GM21390 (cell line): ENCODE measurements around the gene FGGY.
A peak's percentile ranks its signal among the peaks of the same experiment; 100 is the strongest.

Experiments used
- ATAC-seq: cut with Tn5 transposase; IDR thresholded peaks from one replicate; pipeline ENCODE4 v1.9.1; 2021; ENCODE audit not compliant: unreplicated experiment

FGGY gene

DNA sequence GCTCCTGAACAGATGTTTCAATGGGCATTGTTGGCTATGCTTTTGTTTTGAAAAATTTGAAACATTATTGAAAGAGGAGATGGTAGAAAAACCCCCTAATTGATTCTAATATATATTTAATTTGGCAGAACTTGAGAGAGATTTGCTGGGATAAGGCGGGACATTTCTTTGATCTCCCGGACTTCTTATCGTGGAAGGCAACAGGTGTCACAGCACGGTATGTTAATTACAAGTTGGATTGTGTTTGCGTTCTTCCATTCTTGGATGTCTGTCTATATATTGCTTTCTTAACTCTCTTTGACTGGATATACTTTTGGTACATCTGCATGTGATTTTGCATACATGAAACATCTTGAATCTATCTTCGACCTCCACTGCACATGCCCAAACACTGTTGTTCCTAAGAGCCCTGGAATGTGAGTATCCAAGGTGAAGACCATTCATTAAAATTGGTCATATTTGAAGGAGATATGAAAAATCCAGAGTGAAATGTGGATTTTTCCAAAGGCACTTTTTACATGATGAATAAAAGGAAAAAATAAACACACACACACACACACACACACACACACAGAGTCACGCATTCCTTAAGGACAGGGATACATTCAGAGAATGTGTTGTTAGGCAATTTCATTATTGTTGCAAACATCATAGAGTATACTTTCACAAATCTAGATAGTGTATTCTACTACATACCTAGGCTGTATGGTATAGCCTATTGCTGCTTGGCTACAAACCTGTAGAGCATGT is 81.9 kb downstream of the FGGY start:
- ATAC-seq = no peak

DNA sequence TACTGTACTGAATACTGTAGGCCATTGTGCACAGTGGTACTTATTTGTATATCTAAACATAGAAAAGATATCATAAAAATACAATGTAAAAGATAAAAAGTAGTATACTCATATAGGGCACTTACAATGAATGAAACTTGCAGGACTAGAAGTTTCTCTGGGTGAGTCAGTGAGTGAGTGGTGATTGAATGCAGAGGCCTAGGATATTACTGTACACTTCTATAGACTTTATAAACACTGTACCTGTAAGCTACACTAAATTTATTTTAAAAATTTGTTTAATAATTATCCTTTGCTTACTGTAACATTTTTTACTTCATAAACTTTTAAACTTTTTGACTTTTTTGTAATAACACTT is 82.5 kb downstream of the FGGY start:
- ATAC-seq = no peak

DNA sequence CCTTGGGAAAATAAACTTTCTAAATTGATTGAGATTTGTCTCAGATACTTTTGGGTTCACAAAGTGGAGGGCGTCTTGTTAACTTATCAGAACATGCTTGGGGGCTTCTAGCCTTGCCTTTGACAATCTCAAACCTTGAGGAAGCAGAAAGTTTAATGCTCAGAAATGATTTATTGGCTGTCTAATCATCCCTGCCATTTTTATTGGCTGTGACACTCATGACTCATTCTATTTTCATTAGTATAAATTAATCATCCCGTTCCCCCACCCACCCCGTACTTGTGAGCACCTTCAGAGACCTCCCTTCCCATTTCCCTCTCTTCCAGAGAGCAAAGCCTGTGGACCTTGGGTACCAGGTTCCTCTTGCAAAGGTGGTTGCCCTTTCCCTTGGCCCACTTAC is 87.1 kb downstream of the FGGY start:
- no peak for ATAC-seq

DNA sequence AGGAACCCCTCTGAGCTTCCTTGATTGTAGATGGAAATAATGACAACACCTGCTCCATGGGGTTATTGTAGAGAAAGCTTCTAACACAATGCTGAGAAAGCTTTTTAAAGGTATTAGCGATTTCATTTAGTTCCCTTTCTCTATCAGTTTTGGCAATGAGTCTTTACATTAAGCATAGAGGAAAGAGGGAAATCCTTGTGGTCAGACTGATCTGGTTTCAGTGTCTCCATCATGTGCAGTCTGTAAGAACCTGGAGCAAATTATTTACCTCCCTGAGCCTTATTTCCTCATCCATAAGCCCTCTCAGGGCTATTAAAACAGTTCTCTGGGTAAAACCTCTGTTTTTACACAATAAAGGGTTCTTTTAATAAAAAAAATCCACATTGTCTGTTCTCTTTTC is 87.5 kb downstream of the FGGY start:
- ATAC-seq = no peak

- ATAC-seq = no peak
Observed at GRCh38 chr1:59388191-59388590, 91.3 kb downstream of the FGGY start.

- ATAC-seq = no peak
Observed at GRCh38 chr1:59389847-59390246, 93.0 kb downstream of the FGGY start.

GRCh38 chr1:59390307-59390706 is 93.4 kb downstream of the FGGY start:
- ATAC-seq = no peak

DNA sequence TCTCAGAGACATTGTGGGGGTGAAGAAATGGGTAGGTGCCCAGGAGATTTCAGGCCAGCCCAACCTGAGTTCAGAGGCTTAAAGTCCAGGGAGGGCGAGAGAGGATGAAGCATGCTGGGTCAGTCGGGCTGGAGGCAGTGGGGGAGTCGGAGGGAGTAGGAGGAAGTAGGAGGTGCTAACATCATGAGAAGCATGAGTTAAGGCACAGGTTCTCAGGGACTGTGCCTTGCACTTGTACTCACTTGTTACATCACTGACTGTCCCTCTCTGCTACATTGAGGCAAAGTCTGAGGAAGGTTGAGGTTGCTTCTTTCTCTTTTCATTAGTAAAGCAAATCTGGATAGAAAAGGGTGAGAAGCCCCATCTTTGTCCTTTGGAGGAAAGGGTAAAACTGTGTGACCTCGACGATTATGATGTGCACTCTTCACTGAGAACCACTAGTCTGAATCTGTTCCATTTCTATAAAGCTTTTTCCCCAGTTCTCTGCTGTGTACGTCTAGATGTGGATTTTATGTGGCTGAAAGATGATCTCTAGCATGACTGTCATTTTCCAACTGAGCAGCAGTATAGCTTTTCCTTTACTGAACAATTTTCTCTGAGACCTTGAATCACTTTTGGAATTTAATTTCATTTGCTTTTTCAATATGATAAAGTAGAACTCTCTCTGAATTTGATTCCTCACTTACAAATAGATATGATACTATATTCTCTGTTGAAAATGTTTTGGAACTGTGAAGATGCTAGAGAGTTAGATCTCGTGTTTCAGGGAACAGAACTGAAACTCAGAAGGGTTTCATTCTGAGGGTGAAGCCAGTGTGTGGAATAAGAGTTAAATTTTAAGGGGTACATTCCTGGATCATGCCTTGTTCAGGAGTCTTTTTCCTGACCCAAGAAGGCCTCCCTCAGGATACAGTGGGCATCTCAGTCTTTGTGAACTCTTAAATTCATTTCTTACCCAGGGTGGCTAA is 94.6 kb downstream of the FGGY start:
- ATAC-seq = no peak

- ATAC-seq = no peak
Observed at GRCh38 chr1:59393211-59394180, 96.6 kb downstream of the FGGY start.

- ATAC-seq = no peak
Observed at GRCh38 chr1:59394706-59395425, 98.0 kb downstream of the FGGY start.

- ATAC-seq = no peak
Observed at GRCh38 chr1:59396387-59396786, 99.5 kb downstream of the FGGY start.

GRCh38 chr1:59397139-59397858 is 100.4 kb downstream of the FGGY start:
- no peak for ATAC-seq

- ATAC-seq = no peak
Observed at GRCh38 chr1:59399642-59400041, 102.7 kb downstream of the FGGY start.

DNA sequence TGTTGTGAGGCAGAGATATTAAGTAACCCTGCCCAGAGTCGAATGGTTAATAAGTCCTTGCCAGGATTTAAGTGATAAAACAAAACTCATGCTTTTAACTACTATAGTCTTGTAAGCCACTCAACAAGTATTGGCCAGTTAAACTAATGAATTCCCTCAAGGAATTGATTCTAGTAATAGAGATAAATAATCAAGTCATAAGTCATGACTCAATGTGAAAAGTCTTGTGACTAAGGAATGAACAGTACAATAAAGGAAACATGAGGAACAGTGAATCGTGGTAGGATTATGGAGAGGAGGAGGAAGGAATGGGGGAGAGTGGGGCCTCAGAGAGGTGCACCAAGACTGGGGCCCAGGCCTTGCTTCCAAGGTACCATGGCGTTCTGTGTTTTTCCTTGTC is 104.7 kb downstream of the FGGY start:
- ATAC-seq = no peak

GRCh38 chr1:59404796-59405195 is 107.9 kb downstream of the FGGY start:
- no peak for ATAC-seq

GRCh38 chr1:59406437-59407164 is 109.7 kb downstream of the FGGY start:
- ATAC-seq = no peak

GRCh38 chr1:59408608-59409240 is 111.8 kb downstream of the FGGY start:
- no peak for ATAC-seq

DNA sequence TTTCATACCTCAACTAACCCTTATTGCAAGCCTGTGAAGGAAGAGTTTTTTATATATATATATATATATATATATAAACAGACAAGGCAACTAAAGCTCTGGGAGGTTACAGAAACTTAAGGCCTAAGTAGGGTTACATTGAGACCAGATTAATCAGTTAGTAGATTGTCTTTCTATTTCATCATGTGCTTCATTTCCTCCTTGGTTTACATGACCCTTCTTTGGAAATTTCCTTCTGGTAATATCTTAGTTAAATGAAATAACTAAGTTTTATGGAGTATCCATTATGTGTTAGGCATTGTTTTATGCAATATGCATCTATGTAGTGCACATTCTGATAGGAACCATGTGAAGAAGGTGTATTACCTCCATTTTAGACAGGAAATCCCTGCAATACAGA is 112.7 kb downstream of the FGGY start:
- ATAC-seq = no peak

GRCh38 chr1:59409986-59410385 is 113.1 kb downstream of the FGGY start:
- ATAC-seq = peak; percentile 75
